Measurements from ENCODE around the gene BRAP. TPM values are rescaled to one million over a fixed set of nuclear protein-coding genes. Genes with fewer than 3 reads are reported as not detected.
"Not testable (repeated sequence)": the region's sequence is repeated elsewhere in the genome, so short reads cannot be mapped to it uniquely, and the experiment has no call there.

Gene BRAP
- total RNA-seq, 6 experiments from 2014 or later = 15.0 to 19.5 (median 17.8) TPM

DNA sequence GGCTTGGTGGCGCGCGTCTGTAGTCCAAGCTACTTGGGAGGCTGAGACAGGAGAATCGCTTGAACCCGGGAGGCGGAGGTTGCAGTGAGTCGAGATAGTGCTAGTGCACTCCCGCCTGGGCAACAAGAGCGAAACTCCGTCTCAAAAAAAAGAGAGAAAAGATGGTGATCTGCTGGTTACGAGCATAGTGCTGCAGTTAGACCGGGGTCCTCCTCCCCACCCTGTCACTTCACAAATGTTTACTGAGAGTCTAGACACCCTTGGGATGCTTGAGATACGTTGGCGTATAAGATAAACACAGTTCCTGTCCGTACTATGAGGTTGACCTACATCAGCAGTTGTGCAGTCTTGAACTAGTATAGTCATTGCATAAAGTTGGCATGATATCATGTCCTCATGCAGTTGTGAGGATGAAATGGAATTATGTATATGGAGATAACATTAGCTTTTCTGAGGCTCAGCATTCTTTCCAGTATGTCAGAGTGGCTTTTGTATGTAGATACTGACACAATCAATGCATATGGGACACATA lies 884 bp upstream of the BRAP start:
- peaks cover 4% of the 10 kb centered on the region for H3K36me3 Mint-ChIP-seq (ENCODE audit: low read depth)
- peak overlapping the region; percentile 99 for H3K4me3 Mint-ChIP-seq
- H3K4me1 Mint-ChIP-seq (ENCODE audit: low read depth) = peaks cover 30% of the 10 kb centered on the region
- TF ChIP-seq, protein P1, sequence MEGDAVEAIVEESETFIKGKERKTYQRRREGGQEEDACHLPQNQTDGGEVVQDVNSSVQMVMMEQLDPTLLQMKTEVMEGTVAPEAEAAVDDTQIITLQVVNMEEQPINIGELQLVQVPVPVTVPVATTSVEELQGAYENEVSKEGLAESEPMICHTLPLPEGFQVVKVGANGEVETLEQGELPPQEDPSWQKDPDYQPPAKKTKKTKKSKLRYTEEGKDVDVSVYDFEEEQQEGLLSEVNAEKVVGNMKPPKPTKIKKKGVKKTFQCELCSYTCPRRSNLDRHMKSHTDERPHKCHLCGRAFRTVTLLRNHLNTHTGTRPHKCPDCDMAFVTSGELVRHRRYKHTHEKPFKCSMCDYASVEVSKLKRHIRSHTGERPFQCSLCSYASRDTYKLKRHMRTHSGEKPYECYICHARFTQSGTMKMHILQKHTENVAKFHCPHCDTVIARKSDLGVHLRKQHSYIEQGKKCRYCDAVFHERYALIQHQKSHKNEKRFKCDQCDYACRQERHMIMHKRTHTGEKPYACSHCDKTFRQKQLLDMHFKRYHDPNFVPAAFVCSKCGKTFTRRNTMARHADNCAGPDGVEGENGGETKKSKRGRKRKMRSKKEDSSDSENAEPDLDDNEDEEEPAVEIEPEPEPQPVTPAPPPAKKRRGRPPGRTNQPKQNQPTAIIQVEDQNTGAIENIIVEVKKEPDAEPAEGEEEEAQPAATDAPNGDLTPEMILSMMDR (IDR thresholded peaks at IDR 0.05) = no peak
- H3K9me3 Mint-ChIP-seq = no peaks in the 10 kb centered on the region
- H3K27ac Mint-ChIP-seq = peak overlapping the region; percentile 93
- no peak for DNase-seq
- no peaks in the 10 kb centered on the region for H3K27me3 Mint-ChIP-seq (ENCODE audit: insufficient read depth)

- Mint-ChIP-seq H3K27ac (peak overlapping the region; percentile 93), H3K9me3 (no peaks in the 10 kb centered on the region), H3K4me3 (peak overlapping the region; percentile 99), H3K36me3 (ENCODE audit: low read depth) (peaks cover 4% of the 10 kb centered on the region), H3K4me1 (ENCODE audit: low read depth) (peaks cover 30% of the 10 kb centered on the region), H3K27me3 (ENCODE audit: insufficient read depth) (no peaks in the 10 kb centered on the region)
- TF ChIP-seq, protein P1 (IDR thresholded peaks at IDR 0.05) = no peak
- DNase-seq = no peak
These were observed 390 bp downstream of the BRAP start for GRCh38 chr12:111685322-111685810.

- H3K36me3 Mint-ChIP-seq (ENCODE audit: low read depth); H3K9me3 Mint-ChIP-seq; H3K27me3 Mint-ChIP-seq (ENCODE audit: insufficient read depth); DNase-seq: not testable (repeated sequence)
- Mint-ChIP-seq H3K4me1 (ENCODE audit: low read depth) (peaks cover 30% of the 10 kb centered on the region), H3K27ac (peak overlapping the region; percentile 93), H3K4me3 (peak overlapping the region; percentile 99)
These were observed 1.1 kb downstream of the BRAP start for GRCh38 chr12:111684485-111685198.

DNA sequence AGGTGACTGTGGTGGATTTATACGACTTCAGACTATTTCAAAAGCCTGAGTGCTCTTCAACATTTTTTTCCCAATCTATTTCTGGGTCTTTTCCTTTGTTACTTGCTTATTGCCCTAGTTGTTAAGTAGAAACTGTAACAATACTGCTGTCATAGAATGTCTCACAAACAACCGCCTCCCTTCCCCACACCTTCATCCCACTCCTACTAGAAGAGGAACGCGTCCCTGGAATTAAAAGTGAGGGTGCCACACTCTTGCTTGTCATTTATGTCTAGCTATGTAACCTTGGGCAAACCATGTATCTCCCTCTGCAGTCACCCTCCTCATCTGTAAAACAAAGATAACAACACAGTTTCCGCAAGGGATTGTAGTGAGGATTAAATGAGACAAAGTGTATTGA lies 8.6 kb downstream of the BRAP start:
- H3K4me1 Mint-ChIP-seq (ENCODE audit: low read depth) = no peaks in the 10 kb centered on the region
- no peaks in the 10 kb centered on the region; the same call in 1 of the 2 replicates for H3K36me3 Mint-ChIP-seq (ENCODE audit: low read depth)

GRCh38 chr12:111673503-111673902 lies 12.3 kb downstream of the BRAP start:
- TF ChIP-seq, protein P1 (IDR thresholded peaks at IDR 0.05) = peak; percentile 77
- Mint-ChIP-seq H3K27me3 (ENCODE audit: insufficient read depth) (no peaks in the 10 kb centered on the region), H3K9me3 (no peaks in the 10 kb centered on the region), H3K27ac (no peak overlapping the region), H3K4me1 (ENCODE audit: low read depth) (no peaks in the 10 kb centered on the region), H3K4me3 (no peak overlapping the region), H3K36me3 (ENCODE audit: low read depth) (no peaks in the 10 kb centered on the region; the same call in 1 of the 2 replicates)
- DNase-seq = peak; percentile 27

More for the DNA sequence above, 8.6 kb downstream of the BRAP start:
- Mint-ChIP-seq H3K27me3 (ENCODE audit: insufficient read depth) (no peaks in the 10 kb centered on the region), H3K9me3 (no peaks in the 10 kb centered on the region), H3K27ac (no peak overlapping the region), H3K4me3 (no peak overlapping the region)
- TF ChIP-seq, protein P1 (IDR thresholded peaks at IDR 0.05) = no peak
- DNase-seq = no peak

- no peaks in the 10 kb centered on the region for H3K9me3 Mint-ChIP-seq
- H3K27me3 Mint-ChIP-seq (ENCODE audit: insufficient read depth) = no peaks in the 10 kb centered on the region
- no peaks in the 10 kb centered on the region; the same call in 1 of the 2 replicates for H3K36me3 Mint-ChIP-seq (ENCODE audit: low read depth)
- no peaks in the 10 kb centered on the region for H3K4me1 Mint-ChIP-seq (ENCODE audit: low read depth)
- no peak for DNase-seq
- no peak overlapping the region for H3K4me3 Mint-ChIP-seq
- H3K27ac Mint-ChIP-seq = no peak overlapping the region
- TF ChIP-seq, protein P1 (IDR thresholded peaks at IDR 0.05) = no peak
These were observed 12.9 kb downstream of the BRAP start for GRCh38 chr12:111672822-111673381.

Measured in HFFc6 (cell line).